AG04450 (cell line): Measurements from ENCODE around the gene CDCA5. TPM values are rescaled to one million over a fixed set of nuclear protein-coding genes. Genes with fewer than 3 reads are reported as not detected.

ENCODE experiments used
- CTCF ChIA-PET: fragments of 300-600, 350-600 bp; formaldehyde crosslinking; extraction: SDS; loops from one replicate; lab custom pipeline; 2022; ENCODE audit warnings: antibody characterized with exemption, inconsistent platforms; lab: Charles Lee
- POLR2A ChIA-PET: fragments of 350-600 bp; formaldehyde crosslinking; extraction: SDS; loops from one replicate; lab custom pipeline; 2021; ENCODE audit warnings: antibody characterized with exemption, inconsistent platforms; lab: Yijun Ruan, JAX
- DNase-seq: peaks from one replicate; pipeline ENCODE4 v3.0.0-alpha.2; 2011; ENCODE audit warnings: low read depth, low spot score
- H3K27ac ChIP-seq: one replicate; pipeline ENCODE4 v1.5.1; 2012; ENCODE audit warnings: low read depth, low read length, control low read depth
- H3K27me3 ChIP-seq: one replicate; pipeline ENCODE4 v1.6.0; 2012; ENCODE audit warnings: low read length; ENCODE audit not compliant: control insufficient read depth, insufficient read depth
- H3K4me3 ChIP-seq: 2 replicates; pipeline ENCODE4 v1.5.1; 2011; ENCODE audit warnings: mild to moderate bottlenecking, low read depth, low read length, control low read depth
- H3K9me3 ChIP-seq: 2 replicates; pipeline ENCODE4 v1.5.1; 2012; ENCODE audit warnings: low read length; ENCODE audit not compliant: control insufficient read depth, insufficient read depth
- CTCF ChIP-seq: IDR thresholded peaks from 2 replicates; pipeline ENCODE4 v1.5.1; 2011; ENCODE audit warnings: low read depth, low read length, control low read depth, inconsistent platforms
- polyA plus RNA-seq: library from polyadenylated mRNA; depleted of rRNA; stranded (reverse); fragments of >200 nt; gene quantifications from 2 replicates; pipeline ENCODE4 v1.2.3, GENCODE V29; 2011

Gene CDCA5
- polyA plus RNA-seq, 1 experiment, result 5.2 TPM

- POLR2A ChIA-PET, result no interaction called here
- no peak overlapping the region for H3K4me3 ChIP-seq
- no peaks in the 10 kb centered on the region for H3K27me3 ChIP-seq
- H3K9me3 ChIP-seq, result no peaks in the 10 kb centered on the region; the same call in 1 of the 2 replicates
- TF ChIP-seq CTCF, result no peak
- H3K27ac ChIP-seq, result no peak overlapping the region
- DNase-seq, result no peak
- CTCF ChIA-PET, result no interaction called here
Observed at GRCh38 chr11:65065851-65066250, 18.0 kb downstream of the CDCA5 start.

- Histone ChIP-seq H3K27ac (no peak overlapping the region), H3K9me3 (no peaks in the 10 kb centered on the region; the same call in 1 of the 2 replicates), H3K27me3 (peaks cover 2% of the 10 kb centered on the region), H3K4me3 (no peak overlapping the region)
- ChIA-PET POLR2A (no interaction called here), CTCF (interaction anchor here (0.6 kb wide), 1 partner anchor 30 kb away, joined by 4 read pairs; no protein-coding TSS in a partner anchor)
- no peak for DNase-seq
- no peak for TF ChIP-seq CTCF
Observed at GRCh38 chr11:65064847-65065240, 19.0 kb downstream of the CDCA5 start.

- POLR2A ChIA-PET, result no interaction called here
- Histone ChIP-seq H3K27ac (no peak overlapping the region), H3K4me3 (no peak overlapping the region), H3K27me3 (peaks cover 2% of the 10 kb centered on the region), H3K9me3 (no peaks in the 10 kb centered on the region; the same call in 1 of the 2 replicates)
- no peak for TF ChIP-seq CTCF
- no peak for DNase-seq
- CTCF ChIA-PET, result no interaction called here
Observed at GRCh38 chr11:65063532-65063931, 20.3 kb downstream of the CDCA5 start.

GRCh38 chr11:65060913-65061408, 22.9 kb downstream of the CDCA5 start:
- H3K9me3 ChIP-seq, result no peaks in the 10 kb centered on the region; the same call in 1 of the 2 replicates
- no peak for DNase-seq
- TF ChIP-seq CTCF, result peak; percentile 34
- no peak overlapping the region for H3K27ac ChIP-seq
- H3K4me3 ChIP-seq, result no peak overlapping the region
- H3K27me3 ChIP-seq, result peaks cover 2% of the 10 kb centered on the region
- ChIA-PET POLR2A (no interaction called here), CTCF (no interaction called here)

- TF ChIP-seq CTCF, result no peak
- CTCF ChIA-PET, result no interaction called here
- H3K9me3 ChIP-seq, result no peaks in the 10 kb centered on the region; the same call in 1 of the 2 replicates
- H3K27me3 ChIP-seq, result peaks cover 2% of the 10 kb centered on the region
- POLR2A ChIA-PET, result no interaction called here
- H3K4me3 ChIP-seq, result no peak overlapping the region
- DNase-seq, result no peak
- H3K27ac ChIP-seq, result no peak overlapping the region
Observed at GRCh38 chr11:65059959-65060824, 23.6 kb downstream of the CDCA5 start.
